Ishikawa (cell line): ENCODE data around the gene ALPI.

Experiments used
- EP300 ChIP-seq: IDR thresholded peaks from 2 replicates; pipeline ENCODE4 v1.6.1; 2012; ENCODE audit warnings: borderline replicate concordance
- MAX ChIP-seq: IDR thresholded peaks from 2 replicates; pipeline ENCODE4 v1.6.1; 2012
- TCF12 ChIP-seq: IDR thresholded peaks from 2 replicates; pipeline ENCODE4 v1.6.1; 2012; ENCODE audit warnings: low read depth

DNA sequence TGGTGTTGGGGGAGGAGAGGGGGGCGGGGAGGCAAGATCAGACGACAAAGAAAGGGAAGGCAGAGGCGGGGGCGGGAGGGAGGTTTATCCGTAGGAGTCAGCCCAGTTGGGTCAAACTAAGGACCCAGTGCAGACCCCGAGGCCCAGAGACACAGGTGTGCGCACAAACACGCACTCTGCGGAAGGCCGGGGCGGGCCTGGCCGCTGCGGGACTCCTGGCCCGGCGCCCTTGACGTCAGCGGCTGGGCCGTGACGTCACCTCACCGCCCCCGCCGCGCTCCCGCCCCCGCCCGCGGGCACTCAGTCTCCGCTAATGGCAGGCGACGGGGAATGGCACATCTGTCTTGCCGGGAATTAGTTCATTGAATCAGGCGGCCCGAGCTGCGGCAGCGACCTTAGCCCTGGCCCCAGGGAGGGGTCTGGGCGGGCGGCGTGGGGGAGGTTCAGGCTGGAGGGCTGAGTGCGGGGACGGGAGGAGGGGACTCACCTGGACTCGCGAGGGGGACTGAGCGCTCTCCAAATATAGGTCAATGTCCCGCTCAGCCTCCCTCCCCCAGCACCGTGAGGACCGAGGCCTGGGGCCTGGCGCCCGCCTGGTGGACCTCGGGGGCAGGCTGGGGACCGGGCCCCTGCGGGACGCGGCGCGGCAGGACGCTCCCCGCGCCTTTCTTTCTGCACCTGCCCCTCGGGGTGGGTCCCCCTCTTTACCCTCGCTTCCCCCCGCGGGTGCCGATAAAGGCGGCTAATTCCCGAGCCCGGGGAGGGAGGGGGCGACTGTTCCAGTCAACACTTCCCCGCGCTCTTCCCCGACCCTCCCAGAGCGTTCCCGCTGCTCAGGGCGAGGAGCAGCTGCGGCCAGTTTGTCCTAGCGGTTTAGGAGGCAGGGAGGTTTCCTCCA lies 47.2 kb downstream of the ALPI start:
- TF ChIP-seq TCF12 (no peak), EP300 (0 out of 2 replicates have a peak, but pooled peaks have one; percentile 12), MAX (no peak)
